Hematopoietic multipotent progenitor cell treated with erythropoietin and hydrocortisone succinate and interleukin-3 and kit ligand, for 17 days (in vitro differentiated cells): ENCODE results near the gene SLC35G2.
"Not testable (repeated sequence)": the region's sequence is repeated elsewhere in the genome, so short reads cannot be mapped to it uniquely, and the experiment has no call there.

Source experiments
- DNase-seq: peaks from one replicate; pipeline ENCODE4 v3.0.0-alpha.2; 2015; ENCODE audit warnings: low spot score

Gene SLC35G2

GRCh38 chr3:136885357-136886213, 66.7 kb downstream of the SLC35G2 start:
- DNase-seq = no peak

- DNase-seq = no peak
These were observed 71.0 kb downstream of the SLC35G2 start for GRCh38 chr3:136889947-136890346.

DNA sequence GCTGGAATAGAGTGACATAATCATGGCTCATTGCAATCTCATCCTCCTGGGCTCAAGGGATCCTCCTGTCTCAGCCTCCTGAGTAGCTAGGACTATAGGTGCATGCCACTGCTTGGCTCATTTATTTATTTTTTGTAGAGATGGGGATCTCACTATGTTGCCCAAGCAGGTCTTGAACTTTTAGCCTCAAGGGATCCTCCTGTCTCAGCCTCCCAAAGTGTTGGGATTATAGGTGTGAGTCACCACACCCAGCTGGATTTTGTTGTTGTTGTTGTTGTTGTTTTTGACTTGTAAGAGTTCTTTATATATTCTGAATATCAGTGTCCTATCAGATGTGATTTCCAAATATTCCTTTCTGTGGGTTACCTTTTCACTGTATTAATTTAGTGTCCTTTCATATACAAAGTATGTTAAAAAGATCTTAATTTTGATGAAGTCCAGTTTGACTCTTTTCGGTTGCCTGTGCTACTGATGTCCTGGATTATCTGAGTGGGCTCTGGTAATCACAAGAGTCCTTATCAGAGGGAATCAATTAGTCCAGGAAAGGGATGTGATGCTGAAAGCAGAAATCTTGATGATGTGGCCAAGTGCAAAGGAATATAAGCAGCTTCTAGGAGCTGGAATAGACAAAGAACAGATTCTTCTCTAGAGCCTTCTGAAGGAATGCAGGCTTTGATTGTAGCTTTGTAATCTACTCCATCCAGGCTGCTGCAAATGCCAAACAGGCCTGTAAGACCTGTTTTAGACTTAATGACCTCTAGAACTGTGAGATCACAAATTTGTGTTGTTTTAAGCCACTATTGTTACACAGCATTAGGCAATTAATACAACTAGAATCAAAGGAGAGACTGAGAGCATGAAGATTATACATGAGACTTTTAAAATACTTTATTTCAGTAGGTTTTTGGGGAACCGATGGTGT, 73.3 kb downstream of the SLC35G2 start:
- DNase-seq = no peak

GRCh38 chr3:136893848-136894443, 75.0 kb downstream of the SLC35G2 start:
- no peak for DNase-seq

- not testable (repeated sequence) for DNase-seq
These were observed 78.2 kb downstream of the SLC35G2 start for GRCh38 chr3:136897171-136897570.

DNA sequence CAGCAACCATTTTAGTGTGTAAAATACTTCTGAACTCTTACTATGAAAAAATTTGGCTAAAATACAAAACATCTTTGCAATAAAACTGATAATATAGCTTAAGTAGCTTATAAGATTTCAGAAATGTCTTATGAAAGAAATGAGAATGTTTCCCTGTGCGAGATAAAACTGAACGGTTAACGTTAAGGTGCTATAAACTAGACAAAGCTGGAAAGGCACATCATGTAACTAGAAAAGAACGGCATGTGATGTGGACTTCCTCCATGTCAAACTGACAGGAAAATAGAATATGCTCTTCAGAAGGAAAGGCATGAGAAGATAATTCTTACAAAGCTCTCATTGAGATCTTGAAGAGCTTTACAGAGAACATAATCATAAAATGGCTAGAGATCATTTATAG, 79.6 kb downstream of the SLC35G2 start:
- DNase-seq = no peak

GRCh38 chr3:136898954-136899353, 80.0 kb downstream of the SLC35G2 start:
- DNase-seq = no peak

GRCh38 chr3:136899622-136900158, 80.8 kb downstream of the SLC35G2 start:
- no peak for DNase-seq

GRCh38 chr3:136900694-136901093, 81.8 kb downstream of the SLC35G2 start:
- DNase-seq = not testable (repeated sequence)

DNA sequence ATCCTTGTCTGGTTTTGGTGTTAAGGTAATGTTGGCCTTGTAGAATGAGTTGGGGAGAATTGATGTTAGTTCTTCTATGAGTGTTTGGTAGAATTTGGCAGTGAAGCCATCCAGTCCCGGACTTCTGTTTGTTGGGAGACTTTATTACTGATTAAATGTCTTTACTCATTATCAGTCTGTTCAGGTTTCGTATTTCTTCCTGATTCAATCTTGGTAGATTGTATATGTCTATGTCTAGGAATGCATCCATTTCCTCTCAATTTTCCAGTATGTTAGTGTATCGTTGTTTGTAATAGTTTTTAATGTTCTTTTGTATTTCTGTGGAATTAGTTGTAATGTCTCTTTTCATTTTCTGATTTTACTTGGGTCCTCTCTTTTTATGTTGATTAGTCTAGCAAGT, 82.5 kb downstream of the SLC35G2 start:
- no peak for DNase-seq

- DNase-seq = not testable (repeated sequence)
These were observed 83.6 kb downstream of the SLC35G2 start for GRCh38 chr3:136902530-136902929.

GRCh38 chr3:136903899-136904298, 85.0 kb downstream of the SLC35G2 start:
- DNase-seq = no peak

GRCh38 chr3:136904746-136905145, 85.8 kb downstream of the SLC35G2 start:
- no peak for DNase-seq
